Calu3 (cell line): ENCODE data around the gene ITGB2. TPM values are rescaled to one million over a fixed set of nuclear protein-coding genes. Genes with fewer than 3 reads are reported as not detected.

Experiments
- BruUV-seq: library from RNA; stranded (reverse); fragments of 400-500 nt; replicated peaks from 2 replicates; lab custom pipeline; 2021; lab: Mats Ljungman, UMichigan
- CTCF ChIA-PET: fragments of 300-600 bp; sonication (Branson Sonifier 250); formaldehyde crosslinking; loops from one replicate; lab custom pipeline; 2022; ENCODE audit warnings: antibody characterized with exemption; lab: Charles Lee
- DNase-seq: peaks from one replicate; pipeline ENCODE4 v3.0.0; 2022
- H3K27ac Mint-ChIP-seq: one replicate; pipeline ENCODE4 v1.8.0; 2022; ENCODE audit warnings: mixed read lengths; ENCODE audit not compliant: unreplicated experiment
- H3K27me3 Mint-ChIP-seq: one replicate; pipeline ENCODE4 v1.8.0; 2022; ENCODE audit warnings: mixed read lengths; ENCODE audit not compliant: unreplicated experiment
- H3K36me3 Mint-ChIP-seq: one replicate; pipeline ENCODE4 v1.8.0; 2022; ENCODE audit warnings: mild to moderate bottlenecking, moderate library complexity, mixed read lengths; ENCODE audit not compliant: insufficient read depth, unreplicated experiment
- H3K4me1 Mint-ChIP-seq: one replicate; pipeline ENCODE4 v1.8.0; 2022; ENCODE audit warnings: mild to moderate bottlenecking, low read depth, mixed read lengths; ENCODE audit not compliant: unreplicated experiment
- H3K4me3 Mint-ChIP-seq: one replicate; pipeline ENCODE4 v1.8.0; 2022; ENCODE audit warnings: mild to moderate bottlenecking, low read depth, moderate library complexity, mixed read lengths; ENCODE audit not compliant: unreplicated experiment
- H3K9me3 Mint-ChIP-seq: one replicate; pipeline ENCODE4 v1.8.0; 2022; ENCODE audit warnings: low read depth, mixed read lengths; ENCODE audit not compliant: unreplicated experiment
- CTCF ChIP-seq: fragments of 200-600 bp; IDR thresholded peaks from one replicate; pipeline ENCODE4 v1.8.0; 2022; ENCODE audit warnings: antibody characterized with exemption; ENCODE audit not compliant: unreplicated experiment
- intact Hi-C: fragments of 100-400 bp; cut with micrococcal nuclease; formaldehyde crosslinking; loops from one replicate; pipeline ENCODE4 v1.10.0; 2022; ENCODE audit not compliant: unreplicated experiment
- total RNA-seq: library from RNA; stranded (reverse); gene quantifications from 2 replicates; pipeline ENCODE4 v1.2.3, GENCODE V29; 2022

The ITGB2 gene
- total RNA-seq, 1 experiment from 2014 or later: 0.42 TPM

- no TSS peak for BruUV-seq
- no peak for DNase-seq
Observed at GRCh38 chr21:44946254-44947041, 25.7 kb upstream of the ITGB2 start.

GRCh38 chr21:44944596-44944995, 23.9 kb upstream of the ITGB2 start:
- H3K27me3 Mint-ChIP-seq: no peaks in the 10 kb centered on the region
- no peaks in the 10 kb centered on the region for H3K9me3 Mint-ChIP-seq
- intact Hi-C loops: no loop called here
- CTCF ChIA-PET: interaction anchor here (0.6 kb wide), 1 partner anchor 318 kb away, joined by 3 read pairs; the partner anchor contains the start of gene KRTAP10-9
- peaks cover 21% of the 10 kb centered on the region for H3K4me1 Mint-ChIP-seq
- H3K27ac Mint-ChIP-seq: no peak overlapping the region
- BruUV-seq: no TSS peak
- peaks cover 16% of the 10 kb centered on the region for H3K36me3 Mint-ChIP-seq
- H3K4me3 Mint-ChIP-seq: no peak overlapping the region
- DNase-seq: no peak
- TF ChIP-seq CTCF: no peak

More at GRCh38 chr21:44946254-44947041, 25.7 kb upstream of the ITGB2 start:
- TF ChIP-seq CTCF: no peak
- Mint-ChIP-seq H3K4me3 (no peak overlapping the region), H3K36me3 (no peaks in the 10 kb centered on the region), H3K4me1 (peaks cover 11% of the 10 kb centered on the region), H3K9me3 (no peaks in the 10 kb centered on the region), H3K27ac (no peak overlapping the region), H3K27me3 (no peaks in the 10 kb centered on the region)
- intact Hi-C loops: no loop called here
- CTCF ChIA-PET: interaction anchor here (0.6 to 1.3 kb wide), 2 partner anchors 61 to 194 kb away, joined by 3 to 4 read pairs; no protein-coding TSS in a partner anchor

- H3K27ac Mint-ChIP-seq: no peak overlapping the region
- TF ChIP-seq CTCF: no peak
- intact Hi-C loops: no loop called here
- no peak for DNase-seq
- BruUV-seq: no TSS peak
- CTCF ChIA-PET: interaction anchor here (0.6 kb wide), 1 partner anchor 317 kb away, joined by 3 read pairs; the partner anchor contains the start of gene KRTAP10-9
- peaks cover 22% of the 10 kb centered on the region for H3K36me3 Mint-ChIP-seq
- no peaks in the 10 kb centered on the region for H3K9me3 Mint-ChIP-seq
- peaks cover 21% of the 10 kb centered on the region for H3K4me1 Mint-ChIP-seq
- no peaks in the 10 kb centered on the region for H3K27me3 Mint-ChIP-seq
- H3K4me3 Mint-ChIP-seq: no peak overlapping the region
Observed at GRCh38 chr21:44943686-44944550, 23.2 kb upstream of the ITGB2 start.

GRCh38 chr21:44943005-44943685, 22.4 kb upstream of the ITGB2 start:
- intact Hi-C loops: no loop called here
- H3K9me3 Mint-ChIP-seq: no peaks in the 10 kb centered on the region
- no peak for TF ChIP-seq CTCF
- H3K27me3 Mint-ChIP-seq: no peaks in the 10 kb centered on the region
- H3K4me1 Mint-ChIP-seq: peaks cover 21% of the 10 kb centered on the region
- CTCF ChIA-PET: no interaction called here
- no TSS peak for BruUV-seq
- no peak overlapping the region for H3K27ac Mint-ChIP-seq
- no peak for DNase-seq
- H3K4me3 Mint-ChIP-seq: no peak overlapping the region
- H3K36me3 Mint-ChIP-seq: peaks cover 22% of the 10 kb centered on the region
